HUES6 (cell line): Measurements from ENCODE around the gene CSDE1.
A peak's percentile ranks its signal among the peaks of the same experiment; 100 is the strongest.
"Not testable (repeated sequence)": the region's sequence is repeated elsewhere in the genome, so short reads cannot be mapped to it uniquely, and the experiment has no call there.

Source experiments
- H3K27ac ChIP-seq: 2 replicates; pipeline ENCODE4 v1.7.0; 2013; ENCODE audit warnings: low read depth, mild to moderate bottlenecking, low read length, inconsistent platforms
- H3K27me3 ChIP-seq: 2 replicates; pipeline ENCODE4 v1.6.1; 2013; ENCODE audit warnings: low read length; ENCODE audit not compliant: control insufficient read depth, insufficient read depth
- H3K36me3 ChIP-seq: 2 replicates; pipeline ENCODE4 v1.6.1; 2013; ENCODE audit warnings: low read length; ENCODE audit not compliant: control insufficient read depth, insufficient read depth
- H3K4me1 ChIP-seq: 2 replicates; pipeline ENCODE4 v1.6.1; 2013; ENCODE audit warnings: low read length; ENCODE audit not compliant: control insufficient read depth, insufficient read depth
- H3K4me3 ChIP-seq: 2 replicates; pipeline ENCODE4 v1.5.1; 2013; ENCODE audit warnings: low read depth, low read length
- H3K9ac ChIP-seq: one replicate; pipeline ENCODE4 v1.6.1; 2013; ENCODE audit warnings: mild to moderate bottlenecking, low read length
- H3K9me3 ChIP-seq: 2 replicates; pipeline ENCODE4 v1.6.1; 2013; ENCODE audit warnings: low read depth, low read length; ENCODE audit not compliant: control insufficient read depth, insufficient read depth

The CSDE1 gene

GRCh38 chr1:114757455-114758255, at the start of gene CSDE1:
CSDE1 (minus strand) TSS chr1:114757984; CDS start chr1:114739890, 18,094 bp downstream.
- Histone ChIP-seq H3K9me3 (no peaks in the 10 kb centered on the region), H3K4me3 (peak within 1 kb of the TSS; percentile 85), H3K4me1 (peaks cover 31% of the 10 kb centered on the region), H3K9ac (peak within 1 kb of the TSS; percentile 94), H3K27ac (peak within 1 kb of the TSS; percentile 98), H3K36me3 (peaks cover 9% of the 10 kb centered on the region), H3K27me3 (no peaks in the 10 kb centered on the region)

DNA sequence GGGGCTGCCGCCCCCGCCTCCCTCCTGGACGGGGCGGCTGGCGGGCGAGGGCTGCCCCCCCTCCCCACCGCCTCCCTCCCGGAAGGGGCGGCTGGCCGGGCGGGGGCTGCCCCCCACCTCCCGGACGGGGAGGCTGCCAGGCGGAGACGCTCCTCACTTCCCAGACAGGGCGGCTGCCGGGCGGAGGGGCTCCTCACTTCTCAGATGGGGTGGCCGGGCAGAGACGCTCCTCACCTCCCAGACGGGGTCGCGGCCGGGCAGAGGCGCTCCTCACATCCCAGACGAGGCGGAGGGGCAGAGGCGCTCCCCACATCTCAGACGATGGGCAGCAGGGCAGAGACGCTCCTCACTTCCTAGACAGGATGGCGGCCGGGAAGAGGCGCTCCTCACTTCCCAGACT, 46.7 kb upstream of the CSDE1 start:
- not testable (repeated sequence) for H3K27me3 ChIP-seq, H3K9me3 ChIP-seq, H3K9ac ChIP-seq, H3K4me1 ChIP-seq, H3K4me3 ChIP-seq, H3K36me3 ChIP-seq, H3K27ac ChIP-seq

GRCh38 chr1:114803001-114803400, 45.2 kb upstream of the CSDE1 start:
- Histone ChIP-seq H3K27me3 (no peaks in the 10 kb centered on the region; the same call in 1 of the 2 replicates), H3K9me3 (peaks cover 6% of the 10 kb centered on the region), H3K4me1 (no peaks in the 10 kb centered on the region), H3K36me3 (no peaks in the 10 kb centered on the region), H3K9ac (no peak overlapping the region), H3K4me3 (no peak overlapping the region), H3K27ac (no peak overlapping the region)

DNA sequence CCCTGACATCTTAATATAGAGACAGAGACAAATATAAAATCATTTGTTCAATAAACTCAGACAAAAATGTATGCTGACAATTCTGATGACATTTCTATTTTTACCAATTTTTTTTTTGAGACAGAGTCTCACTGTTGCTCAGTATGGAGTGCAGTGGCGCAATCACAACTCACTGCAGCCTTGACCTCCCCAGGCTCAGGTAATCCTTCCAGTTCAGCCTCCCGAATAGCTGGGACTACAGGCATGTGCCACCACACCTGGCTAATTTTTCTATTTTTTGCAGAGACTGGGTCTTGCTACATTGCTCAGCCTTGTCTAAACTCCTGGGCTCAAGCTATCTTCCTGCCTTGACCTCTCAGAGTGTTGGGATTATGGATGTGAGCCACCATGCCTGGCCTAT, 36.3 kb upstream of the CSDE1 start:
- Histone ChIP-seq H3K9ac (no peak overlapping the region), H3K27ac (no peak overlapping the region), H3K4me3 (no peak overlapping the region), H3K4me1 (no peaks in the 10 kb centered on the region), H3K9me3 (0 out of 2 replicates have a peak, but pooled peaks cover 3% of the 10 kb centered on the region), H3K27me3 (no peaks in the 10 kb centered on the region; the same call in 1 of the 2 replicates), H3K36me3 (no peaks in the 10 kb centered on the region)

- H3K36me3 ChIP-seq, H3K4me3 ChIP-seq, H3K9me3 ChIP-seq, H3K4me1 ChIP-seq, H3K27ac ChIP-seq, H3K27me3 ChIP-seq, H3K9ac ChIP-seq: not testable (repeated sequence)
These were observed 32.8 kb upstream of the CSDE1 start for GRCh38 chr1:114790581-114790980.

- not testable (repeated sequence) for H3K4me3 ChIP-seq, H3K36me3 ChIP-seq, H3K27ac ChIP-seq, H3K9ac ChIP-seq, H3K9me3 ChIP-seq, H3K4me1 ChIP-seq
- peaks cover 17% of the 10 kb centered on the region for H3K27me3 ChIP-seq
These were observed 28.7 kb upstream of the CSDE1 start for GRCh38 chr1:114786440-114786839.

- H3K4me1 ChIP-seq, result no peaks in the 10 kb centered on the region
- H3K4me3 ChIP-seq, result no peak overlapping the region
These were observed 24.7 kb upstream of the CSDE1 start for GRCh38 chr1:114782476-114782875.

DNA sequence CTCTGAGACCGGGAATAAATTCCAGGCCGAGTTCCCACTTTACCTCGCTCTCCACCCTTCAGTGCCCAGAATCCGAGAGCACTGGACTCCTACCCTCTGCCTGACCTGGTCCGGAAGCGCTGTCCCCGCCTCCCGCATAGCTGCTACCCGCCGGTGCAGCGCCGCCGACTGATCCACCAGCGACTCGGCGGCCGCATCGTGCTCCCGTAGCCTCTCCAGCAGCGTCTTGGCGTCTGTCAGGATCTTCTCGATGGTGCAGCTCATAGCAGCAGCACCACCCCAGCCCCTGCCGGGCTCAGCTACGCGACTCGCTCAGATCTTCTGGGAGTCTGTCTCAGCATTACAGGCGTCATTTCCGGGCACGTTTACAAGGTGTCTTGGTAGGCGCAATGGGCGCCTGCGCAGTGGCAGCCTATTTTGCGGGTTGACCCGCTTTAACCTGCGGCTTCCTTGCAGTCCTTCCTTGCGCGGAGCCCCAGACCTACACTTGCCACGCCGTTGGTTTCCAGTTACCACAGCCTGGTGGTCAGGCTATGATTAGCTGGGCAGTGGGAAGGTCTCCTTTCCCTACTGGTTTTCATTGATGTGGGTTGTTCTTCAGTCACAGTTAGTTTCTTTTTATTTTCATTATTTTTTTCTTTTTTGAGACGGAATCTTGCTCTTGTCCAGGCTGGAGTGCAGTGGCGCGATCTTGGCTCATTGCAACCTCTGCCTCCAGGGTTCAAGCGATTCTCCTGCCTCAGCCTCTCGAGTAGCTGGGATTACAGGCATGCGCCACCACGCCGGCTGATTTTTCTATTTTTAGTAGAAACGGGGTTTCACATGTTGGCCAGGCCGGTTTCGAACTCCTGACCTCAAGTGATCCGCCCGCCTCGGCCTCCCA, 22.8 kb upstream of the CSDE1 start, which contains the start of gene SIKE1:
Gene SIKE1, minus strand, starts transcription at position 342 of the 883 bp plus-strand sequence. Its CDS starts 78 bp downstream, at position 264.
- H3K9me3 ChIP-seq, result no peaks in the 10 kb centered on the region
- no peaks in the 10 kb centered on the region for H3K4me1 ChIP-seq
- H3K27ac ChIP-seq, result peak within 1 kb of the TSS; percentile 62; the same call in 1 of the 2 replicates
- peak within 1 kb of the TSS; percentile 86 for H3K9ac ChIP-seq
- H3K27me3 ChIP-seq, result peaks cover 20% of the 10 kb centered on the region
- peaks cover 29% of the 10 kb centered on the region for H3K36me3 ChIP-seq
- H3K4me3 ChIP-seq, result peak within 1 kb of the TSS; percentile 90

More at GRCh38 chr1:114782476-114782875, 24.7 kb upstream of the CSDE1 start:
- peaks cover 16% of the 10 kb centered on the region for H3K36me3 ChIP-seq
- no peak overlapping the region for H3K9ac ChIP-seq
- no peaks in the 10 kb centered on the region for H3K9me3 ChIP-seq
- no peak overlapping the region for H3K27ac ChIP-seq
- H3K27me3 ChIP-seq, result peaks cover 20% of the 10 kb centered on the region

GRCh38 chr1:114779722-114780121, 21.9 kb upstream of the CSDE1 start:
- Histone ChIP-seq H3K27ac (peak overlapping the region; percentile 62; the same call in 1 of the 2 replicates), H3K36me3 (peaks cover 37% of the 10 kb centered on the region), H3K4me1 (no peaks in the 10 kb centered on the region), H3K27me3 (peaks cover 20% of the 10 kb centered on the region), H3K4me3 (peak overlapping the region; percentile 90), H3K9me3 (no peaks in the 10 kb centered on the region), H3K9ac (peak overlapping the region; percentile 86)

DNA sequence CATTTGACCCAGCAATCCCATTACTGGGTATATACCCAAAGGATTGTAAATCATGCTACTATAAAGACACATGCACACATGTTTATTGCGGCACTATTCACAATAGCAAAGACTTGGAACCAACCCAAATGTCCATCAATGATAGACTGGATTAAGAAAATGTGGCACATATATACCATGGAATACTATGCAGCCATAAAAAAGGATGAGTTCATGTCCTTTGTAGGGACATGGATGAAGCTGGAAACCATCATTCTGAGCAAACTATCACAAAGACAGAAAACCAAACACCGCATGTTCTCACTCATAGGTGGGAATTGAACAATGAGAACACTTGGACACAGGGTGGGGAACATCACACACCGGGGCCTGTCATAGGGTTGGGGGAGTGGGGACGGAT, 18.9 kb upstream of the CSDE1 start:
- peaks cover 61% of the 10 kb centered on the region for H3K36me3 ChIP-seq

DNA sequence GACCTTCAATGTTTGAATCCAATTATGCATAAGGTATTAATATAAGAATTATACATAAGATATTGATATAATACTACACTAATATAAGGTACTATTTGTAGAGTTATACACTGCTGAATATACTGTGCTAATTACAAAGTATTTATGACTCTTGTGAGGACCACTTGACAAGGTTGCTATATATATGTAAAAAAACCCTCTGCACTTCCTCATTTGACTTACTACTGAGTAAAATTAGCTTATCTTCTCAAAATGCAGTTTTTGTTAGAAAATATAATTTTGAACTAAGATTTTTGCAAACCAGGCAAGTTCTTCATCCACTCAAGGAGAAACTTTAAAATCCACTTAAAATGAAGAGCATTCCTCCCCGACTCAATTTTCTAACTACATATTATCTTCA, 14.2 kb upstream of the CSDE1 start:
- no peaks in the 10 kb centered on the region for H3K9me3 ChIP-seq
- H3K27me3 ChIP-seq, result no peaks in the 10 kb centered on the region
- no peaks in the 10 kb centered on the region for H3K4me1 ChIP-seq
- no peak overlapping the region for H3K4me3 ChIP-seq
- H3K9ac ChIP-seq, result no peak overlapping the region
- H3K36me3 ChIP-seq, result peaks cover 59% of the 10 kb centered on the region
- no peak overlapping the region for H3K27ac ChIP-seq

More for the DNA sequence above, 18.9 kb upstream of the CSDE1 start:
- not testable (repeated sequence) for H3K4me1 ChIP-seq, H3K27ac ChIP-seq, H3K4me3 ChIP-seq, H3K9ac ChIP-seq, H3K27me3 ChIP-seq, H3K9me3 ChIP-seq
